NCI-H524 (cell line): ENCODE measurements around the gene HMGN1.
A peak's percentile ranks its signal among the peaks of the same experiment; 100 is the strongest.
"Not testable (repeated sequence)": the region's sequence is repeated elsewhere in the genome, so short reads cannot be mapped to it uniquely, and the experiment has no call there.

Source experiments
- DNase-seq, 2 experiments: peaks; one replicate each; lab custom pipeline; 2025; lab: John Stamatoyannopoulos, UW

The HMGN1 gene

GRCh38 chr21:39348355-39349210 lies at the start of gene HMGN1:
HMGN1 (minus strand) TSS chr21:39349088; CDS start chr21:39348917, 171 bp downstream.
- peak; percentile 97 for DNase-seq

GRCh38 chr21:39397646-39398385 lies 48.9 kb upstream of the HMGN1 start:
- no peak for DNase-seq

GRCh38 chr21:39392981-39393380 lies 44.1 kb upstream of the HMGN1 start:
- no peak for DNase-seq

GRCh38 chr21:39390212-39390765 lies 41.4 kb upstream of the HMGN1 start:
- no peak for DNase-seq

- DNase-seq: no peak
Observed at GRCh38 chr21:39388811-39389155, 39.9 kb upstream of the HMGN1 start.

GRCh38 chr21:39388038-39388810 lies 39.3 kb upstream of the HMGN1 start:
- peak; percentile 62 to 83 for DNase-seq

GRCh38 chr21:39387461-39388037 lies 38.7 kb upstream of the HMGN1 start:
- DNase-seq: peak; percentile 90 to 96

- DNase-seq: no peak
Observed at GRCh38 chr21:39386899-39387298, 38.0 kb upstream of the HMGN1 start.

GRCh38 chr21:39386194-39386593 lies 37.3 kb upstream of the HMGN1 start:
- DNase-seq: peak; percentile 10 to 44

GRCh38 chr21:39385299-39386145 lies 36.6 kb upstream of the HMGN1 start:
- peak; percentile 36 to 83 for DNase-seq

- DNase-seq: no peak
Observed at GRCh38 chr21:39384674-39385298, 35.9 kb upstream of the HMGN1 start.

- DNase-seq: not testable (repeated sequence)
Observed at GRCh38 chr21:39382096-39382495, 33.2 kb upstream of the HMGN1 start.

GRCh38 chr21:39381009-39381408 lies 32.1 kb upstream of the HMGN1 start:
- peak in 1 of 2 experiments; percentile 32 for DNase-seq

GRCh38 chr21:39379986-39380891 lies 31.4 kb upstream of the HMGN1 start:
- peak; percentile 85 to 95 for DNase-seq

- DNase-seq: no peak
Observed at GRCh38 chr21:39377444-39378050, 28.7 kb upstream of the HMGN1 start.

GRCh38 chr21:39375446-39375845 lies 26.6 kb upstream of the HMGN1 start:
- DNase-seq: no peak

GRCh38 chr21:39374046-39374445 lies 25.2 kb upstream of the HMGN1 start:
- DNase-seq: no peak

- DNase-seq: peak in 1 of 2 experiments; percentile 48
Observed at GRCh38 chr21:39373634-39374033, 24.7 kb upstream of the HMGN1 start.

- not testable (repeated sequence) for DNase-seq
Observed at GRCh38 chr21:39369896-39370288, 21.0 kb upstream of the HMGN1 start.
